Measurements from ENCODE around the gene PRCD.
"Not testable (repeated sequence)": the region's sequence is repeated elsewhere in the genome, so short reads cannot be mapped to it uniquely, and the experiment has no call there.

The PRCD gene

GRCh38 chr17:76550712-76551615 is 11.1 kb downstream of the PRCD start:
- Mint-ChIP-seq H3K9me3 (no peaks in the 10 kb centered on the region), H3K36me3 (no peaks in the 10 kb centered on the region), H3K27ac (no peak overlapping the region), H3K27me3 (no peaks in the 10 kb centered on the region), H3K4me1 (peaks cover 9% of the 10 kb centered on the region), H3K4me3 (no peak overlapping the region)

- Mint-ChIP-seq H3K27ac (no peak overlapping the region), H3K36me3 (no peaks in the 10 kb centered on the region), H3K4me3 (no peak overlapping the region), H3K27me3 (no peaks in the 10 kb centered on the region), H3K9me3 (no peaks in the 10 kb centered on the region), H3K4me1 (peaks cover 9% of the 10 kb centered on the region)
These were observed 11.8 kb downstream of the PRCD start for GRCh38 chr17:76551685-76552084.

- peaks cover 8% of the 10 kb centered on the region for H3K36me3 Mint-ChIP-seq
- H3K9me3 Mint-ChIP-seq = no peaks in the 10 kb centered on the region
- no peaks in the 10 kb centered on the region for H3K27me3 Mint-ChIP-seq
- peaks cover 15% of the 10 kb centered on the region for H3K4me1 Mint-ChIP-seq
- H3K27ac Mint-ChIP-seq = no peak overlapping the region
- no peak overlapping the region for H3K4me3 Mint-ChIP-seq
These were observed 13.5 kb downstream of the PRCD start for GRCh38 chr17:76553178-76553908.

GRCh38 chr17:76554131-76554530 is 14.3 kb downstream of the PRCD start:
- Mint-ChIP-seq H3K27ac (no peak overlapping the region), H3K9me3 (no peaks in the 10 kb centered on the region), H3K27me3 (no peaks in the 10 kb centered on the region), H3K4me3 (no peak overlapping the region), H3K4me1 (peaks cover 19% of the 10 kb centered on the region), H3K36me3 (peaks cover 14% of the 10 kb centered on the region)

GRCh38 chr17:76556765-76557367 is 17.0 kb downstream of the PRCD start:
- Mint-ChIP-seq H3K27me3 (no peaks in the 10 kb centered on the region), H3K9me3 (no peaks in the 10 kb centered on the region), H3K36me3 (peaks cover 21% of the 10 kb centered on the region), H3K4me3 (peak overlapping the region; percentile 100), H3K4me1 (peaks cover 40% of the 10 kb centered on the region), H3K27ac (peak overlapping the region; percentile 100)

GRCh38 chr17:76557368-76558197 is 17.7 kb downstream of the PRCD start:
- H3K4me1 Mint-ChIP-seq = peaks cover 41% of the 10 kb centered on the region
- peaks cover 21% of the 10 kb centered on the region for H3K36me3 Mint-ChIP-seq
- H3K9me3 Mint-ChIP-seq = no peaks in the 10 kb centered on the region
- no peaks in the 10 kb centered on the region for H3K27me3 Mint-ChIP-seq
- H3K4me3 Mint-ChIP-seq = peak overlapping the region; percentile 100
- peak overlapping the region; percentile 100 for H3K27ac Mint-ChIP-seq

GRCh38 chr17:76558198-76559095 is 18.6 kb downstream of the PRCD start:
- Mint-ChIP-seq H3K27ac (peak overlapping the region; percentile 100), H3K4me3 (peak overlapping the region; percentile 100), H3K27me3 (no peaks in the 10 kb centered on the region), H3K4me1 (peaks cover 46% of the 10 kb centered on the region), H3K9me3 (no peaks in the 10 kb centered on the region), H3K36me3 (peaks cover 24% of the 10 kb centered on the region)

- not testable (repeated sequence) for H3K27ac Mint-ChIP-seq
- peak overlapping the region; percentile 100 for H3K4me3 Mint-ChIP-seq
These were observed 19.6 kb downstream of the PRCD start for GRCh38 chr17:76559460-76559859.

GRCh38 chr17:76560036-76560876 is 20.4 kb downstream of the PRCD start:
- Mint-ChIP-seq H3K36me3 (peaks cover 26% of the 10 kb centered on the region), H3K27ac (peak overlapping the region; percentile 74), H3K9me3 (no peaks in the 10 kb centered on the region), H3K4me3 (peak overlapping the region; percentile 100), H3K4me1 (peaks cover 50% of the 10 kb centered on the region), H3K27me3 (no peaks in the 10 kb centered on the region)

More at GRCh38 chr17:76559460-76559859, 19.6 kb downstream of the PRCD start:
- Mint-ChIP-seq H3K36me3 (peaks cover 24% of the 10 kb centered on the region), H3K4me1 (peaks cover 46% of the 10 kb centered on the region)
- H3K9me3 Mint-ChIP-seq, H3K27me3 Mint-ChIP-seq: not testable (repeated sequence)

- Mint-ChIP-seq H3K27ac (no peak overlapping the region), H3K36me3 (peaks cover 32% of the 10 kb centered on the region)
These were observed 21.0 kb downstream of the PRCD start for GRCh38 chr17:76560877-76561221.

GRCh38 chr17:76561332-76561731 is 21.5 kb downstream of the PRCD start:
- Mint-ChIP-seq H3K4me1 (peaks cover 57% of the 10 kb centered on the region), H3K27ac (peak overlapping the region; percentile 71), H3K4me3 (peak overlapping the region; percentile 100), H3K9me3 (no peaks in the 10 kb centered on the region), H3K36me3 (peaks cover 37% of the 10 kb centered on the region), H3K27me3 (no peaks in the 10 kb centered on the region)

More at GRCh38 chr17:76560877-76561221, 21.0 kb downstream of the PRCD start:
- Mint-ChIP-seq H3K9me3 (no peaks in the 10 kb centered on the region), H3K4me3 (peak overlapping the region; percentile 100), H3K4me1 (peaks cover 52% of the 10 kb centered on the region), H3K27me3 (no peaks in the 10 kb centered on the region)

GRCh38 chr17:76561799-76562268 is 22.0 kb downstream of the PRCD start:
- peak overlapping the region; percentile 71 for H3K27ac Mint-ChIP-seq
- H3K27me3 Mint-ChIP-seq = no peaks in the 10 kb centered on the region
- no peaks in the 10 kb centered on the region for H3K9me3 Mint-ChIP-seq
- H3K36me3 Mint-ChIP-seq = peaks cover 37% of the 10 kb centered on the region
- peaks cover 59% of the 10 kb centered on the region for H3K4me1 Mint-ChIP-seq
- H3K4me3 Mint-ChIP-seq = peak overlapping the region; percentile 100

GRCh38 chr17:76562734-76563148 is 22.9 kb downstream of the PRCD start:
- H3K36me3 Mint-ChIP-seq = peaks cover 33% of the 10 kb centered on the region
- peaks cover 60% of the 10 kb centered on the region for H3K4me1 Mint-ChIP-seq
- peak overlapping the region; percentile 49 for H3K4me3 Mint-ChIP-seq
- H3K9me3 Mint-ChIP-seq = no peaks in the 10 kb centered on the region
- H3K27ac Mint-ChIP-seq = no peak overlapping the region
- no peaks in the 10 kb centered on the region for H3K27me3 Mint-ChIP-seq
